KOPT-K1 (cell line): Measurements from ENCODE around the gene CTBP2.
"Not testable (repeated sequence)": the region's sequence is repeated elsewhere in the genome, so short reads cannot be mapped to it uniquely, and the experiment has no call there.

Experiments used
- H3K27ac ChIP-seq: fragments of 200-600 bp; sonication (generic); 2 replicates; pipeline ENCODE4 v1.5.1; 2016; ENCODE audit warnings: antibody characterized with exemption, mild to moderate bottlenecking, low read depth, low read length; ENCODE audit not compliant: poor library complexity, severe bottlenecking
- H3K36me3 ChIP-seq: fragments of 200-600 bp; sonication (generic); 2 replicates; pipeline ENCODE4 v1.5.1; 2017; ENCODE audit warnings: antibody characterized with exemption, mild to moderate bottlenecking, low read length, moderate library complexity; ENCODE audit not compliant: insufficient read depth
- H3K9me3 ChIP-seq: fragments of 200-600 bp; sonication (generic); 2 replicates; pipeline ENCODE4 v1.5.1; 2017; ENCODE audit warnings: antibody characterized with exemption, low read length, mild to moderate bottlenecking; ENCODE audit not compliant: insufficient read depth, poor library complexity, severe bottlenecking

CTBP2 gene

DNA sequence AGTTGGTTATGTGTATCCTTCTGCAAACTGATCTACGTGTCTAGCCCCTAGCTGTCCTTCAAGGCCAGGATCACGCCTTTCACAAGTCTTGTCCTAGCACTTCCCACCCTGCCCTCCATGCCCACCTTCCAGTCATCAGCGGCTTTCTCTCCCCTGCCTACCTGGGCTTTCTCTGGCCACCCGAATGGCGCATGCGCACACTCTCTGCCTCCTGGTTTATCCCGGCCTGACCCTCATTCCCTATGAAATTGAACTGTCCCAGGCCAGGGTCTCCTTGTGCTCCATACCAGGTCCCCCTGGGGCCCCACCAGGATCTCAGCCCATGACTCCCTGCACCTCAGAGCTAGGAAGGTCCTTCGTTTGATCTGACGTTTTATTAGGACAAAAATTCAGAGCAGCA lies 31.6 kb upstream of the CTBP2 start:
- H3K27ac ChIP-seq = no peak overlapping the region
- no peaks in the 10 kb centered on the region for H3K9me3 ChIP-seq
- H3K36me3 ChIP-seq = no peaks in the 10 kb centered on the region

DNA sequence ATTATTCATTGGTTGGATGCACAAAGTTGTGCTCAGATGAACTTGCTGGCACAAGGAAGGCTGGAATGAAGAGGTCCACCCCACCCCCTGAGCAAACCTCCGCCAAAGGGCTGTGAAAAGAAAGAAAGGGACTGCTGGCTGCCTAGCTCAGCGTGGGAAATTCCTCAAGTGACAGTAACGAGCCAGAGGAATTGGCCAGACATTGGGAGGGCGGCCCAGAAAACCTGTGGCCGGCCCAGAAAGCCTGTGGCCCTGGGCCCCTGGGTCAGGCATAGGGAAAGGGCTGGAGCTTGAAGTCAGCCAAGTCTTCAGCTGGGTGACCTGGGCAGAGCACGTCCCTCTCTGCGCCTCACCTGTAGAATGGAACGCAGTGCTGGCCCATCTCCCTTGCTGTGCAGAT lies 30.6 kb upstream of the CTBP2 start:
- H3K36me3 ChIP-seq = no peaks in the 10 kb centered on the region
- no peaks in the 10 kb centered on the region for H3K9me3 ChIP-seq

DNA sequence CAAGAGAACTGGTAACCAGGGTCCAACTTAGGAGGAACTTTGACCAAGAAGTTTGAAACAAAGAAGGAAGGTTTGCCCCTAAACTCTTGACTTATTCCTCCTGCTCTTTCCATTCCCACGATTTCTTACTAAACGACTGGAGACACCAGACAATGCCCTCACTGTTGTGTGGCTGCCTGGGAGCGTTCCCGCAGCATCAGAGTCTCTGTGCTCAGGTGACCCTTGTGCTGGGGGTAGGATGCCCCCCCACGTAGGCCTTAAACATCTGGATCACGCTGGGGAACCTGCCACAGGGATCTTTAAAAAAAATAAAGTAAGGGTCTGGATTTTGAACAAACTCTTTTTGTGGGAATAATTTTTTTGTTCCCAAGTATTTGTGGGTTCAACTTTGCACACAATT lies 30.1 kb upstream of the CTBP2 start:
- no peaks in the 10 kb centered on the region for H3K36me3 ChIP-seq
- H3K27ac ChIP-seq = no peak overlapping the region

More for the DNA sequence above, 30.6 kb upstream of the CTBP2 start:
- H3K27ac ChIP-seq = no peak overlapping the region

DNA sequence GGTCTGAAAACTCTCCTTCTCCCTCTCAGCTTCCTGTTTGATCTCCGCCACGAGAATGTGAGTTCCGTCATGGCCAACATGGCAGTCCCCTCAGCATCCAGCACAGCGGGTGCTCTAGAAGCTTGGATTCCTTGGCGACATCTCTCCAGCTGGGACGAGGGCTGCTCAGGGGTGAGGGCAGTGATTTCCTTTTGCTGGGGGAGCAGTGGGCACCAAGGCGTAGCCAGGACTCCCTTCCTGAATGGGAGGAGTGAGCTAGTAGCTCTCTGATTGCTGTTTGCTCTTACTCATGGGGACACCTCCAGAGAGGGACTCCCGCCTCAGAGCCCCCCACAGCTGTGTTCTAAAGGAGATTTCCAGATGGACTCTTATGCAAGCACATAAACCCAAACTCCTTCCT lies 28.8 kb upstream of the CTBP2 start:
- Histone ChIP-seq H3K36me3 (no peaks in the 10 kb centered on the region), H3K9me3 (no peaks in the 10 kb centered on the region), H3K27ac (no peak overlapping the region)

More for the DNA sequence above, 30.1 kb upstream of the CTBP2 start:
- H3K9me3 ChIP-seq = no peaks in the 10 kb centered on the region

DNA sequence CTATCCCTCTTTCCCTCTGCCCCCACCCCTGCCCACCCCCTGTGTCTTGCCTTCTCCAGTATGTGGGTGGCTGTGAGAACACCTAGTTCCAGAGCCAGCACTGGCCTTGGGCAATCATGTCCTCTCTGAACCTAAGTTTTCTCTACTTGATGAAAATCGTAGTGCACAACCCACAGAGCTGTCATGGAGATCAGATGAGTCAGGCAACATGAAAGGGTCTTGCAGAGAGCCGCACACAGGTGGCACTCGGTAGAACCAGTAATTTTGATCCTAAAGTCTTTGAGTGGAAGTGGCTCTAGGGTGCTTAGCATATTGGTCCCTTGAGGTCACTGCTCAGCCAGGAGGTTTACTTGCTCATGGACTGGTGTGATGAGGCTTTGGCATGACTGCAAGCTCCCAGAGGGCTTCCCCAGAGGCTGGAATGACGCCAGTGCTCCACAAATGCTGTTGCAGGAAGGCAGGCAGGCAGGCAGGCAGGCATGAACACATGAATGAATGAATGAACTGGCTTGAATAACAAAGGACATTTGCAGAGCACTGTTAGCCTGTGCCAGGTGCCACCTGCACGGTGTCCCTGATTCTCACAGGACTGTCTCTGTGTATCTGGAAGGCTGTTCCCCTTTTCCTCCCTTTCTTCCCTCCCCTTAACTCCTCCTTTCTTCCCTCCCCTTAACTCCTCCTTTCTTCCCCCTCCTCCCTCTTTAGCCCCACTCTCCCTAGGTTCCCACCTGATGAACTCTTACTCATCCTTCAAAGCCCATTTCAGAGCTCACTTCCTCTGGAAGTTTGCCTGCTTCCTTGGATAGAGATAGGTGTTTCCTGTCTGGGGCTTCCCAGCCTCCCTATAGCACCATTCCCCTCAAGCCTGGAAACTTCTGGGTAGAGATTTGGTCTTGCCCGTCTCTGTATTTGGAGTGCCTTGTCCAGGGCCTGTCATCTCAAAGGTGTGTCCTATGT lies 27.2 kb upstream of the CTBP2 start:
- Histone ChIP-seq H3K36me3 (no peaks in the 10 kb centered on the region), H3K27ac (no peak overlapping the region), H3K9me3 (no peaks in the 10 kb centered on the region)

DNA sequence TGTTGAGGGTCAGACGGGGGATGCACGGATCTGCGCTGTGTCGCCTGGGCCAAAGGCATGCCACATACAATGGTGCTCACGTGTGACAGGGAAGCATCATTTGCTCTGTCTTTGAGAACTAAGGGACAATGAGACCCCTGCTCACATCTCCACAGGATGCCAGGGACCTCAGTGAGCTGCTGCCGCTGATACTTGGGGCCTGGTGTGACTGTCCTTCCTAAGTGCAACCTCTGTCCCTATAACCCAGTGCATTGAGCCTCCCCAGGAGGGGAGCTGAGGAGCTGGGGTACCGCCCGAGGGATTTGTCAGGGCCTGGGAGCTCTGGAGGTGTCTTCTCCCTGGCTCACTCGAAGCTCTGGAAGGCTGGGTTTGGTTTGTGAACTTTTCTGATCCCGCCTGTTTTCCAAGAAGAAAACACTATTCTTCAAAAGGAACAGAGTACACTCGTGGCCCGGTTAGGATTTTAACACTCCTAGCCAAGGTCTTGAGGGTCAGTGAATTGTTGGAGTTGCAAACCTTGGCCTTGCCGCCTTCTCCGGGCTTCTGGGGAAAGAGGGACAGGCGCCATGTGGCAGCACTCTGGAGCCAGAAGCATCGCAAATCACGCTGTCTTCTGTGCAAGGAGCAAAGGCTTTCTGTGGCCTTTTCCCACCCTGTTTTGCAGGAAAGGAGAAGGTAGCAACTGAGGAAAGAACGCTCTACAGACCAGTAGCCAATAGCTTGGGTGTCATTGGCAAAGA lies 26.2 kb upstream of the CTBP2 start:
- H3K9me3 ChIP-seq = no peaks in the 10 kb centered on the region

DNA sequence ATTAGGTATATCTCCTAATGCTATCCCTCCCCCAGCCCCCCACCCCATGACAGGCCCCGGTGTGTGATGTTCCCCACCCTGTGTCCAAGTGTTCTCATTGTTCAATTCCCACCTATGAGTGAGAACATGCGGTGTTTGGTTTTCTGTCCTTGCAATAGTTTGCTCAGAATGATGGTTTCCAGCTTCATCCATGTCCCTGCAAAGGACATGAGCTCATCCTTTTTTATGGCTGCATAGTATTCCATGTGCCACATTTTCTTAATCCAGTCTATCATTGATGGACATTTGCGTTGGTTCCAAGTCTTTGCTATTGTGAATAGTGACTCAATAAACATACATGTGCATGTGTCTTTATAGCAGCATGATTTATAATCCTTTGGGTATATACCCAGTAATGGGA lies 18.7 kb upstream of the CTBP2 start:
- H3K9me3 ChIP-seq, H3K36me3 ChIP-seq, H3K27ac ChIP-seq: not testable (repeated sequence)

More for the DNA sequence above, 26.2 kb upstream of the CTBP2 start:
- no peaks in the 10 kb centered on the region for H3K36me3 ChIP-seq
- no peak overlapping the region for H3K27ac ChIP-seq

DNA sequence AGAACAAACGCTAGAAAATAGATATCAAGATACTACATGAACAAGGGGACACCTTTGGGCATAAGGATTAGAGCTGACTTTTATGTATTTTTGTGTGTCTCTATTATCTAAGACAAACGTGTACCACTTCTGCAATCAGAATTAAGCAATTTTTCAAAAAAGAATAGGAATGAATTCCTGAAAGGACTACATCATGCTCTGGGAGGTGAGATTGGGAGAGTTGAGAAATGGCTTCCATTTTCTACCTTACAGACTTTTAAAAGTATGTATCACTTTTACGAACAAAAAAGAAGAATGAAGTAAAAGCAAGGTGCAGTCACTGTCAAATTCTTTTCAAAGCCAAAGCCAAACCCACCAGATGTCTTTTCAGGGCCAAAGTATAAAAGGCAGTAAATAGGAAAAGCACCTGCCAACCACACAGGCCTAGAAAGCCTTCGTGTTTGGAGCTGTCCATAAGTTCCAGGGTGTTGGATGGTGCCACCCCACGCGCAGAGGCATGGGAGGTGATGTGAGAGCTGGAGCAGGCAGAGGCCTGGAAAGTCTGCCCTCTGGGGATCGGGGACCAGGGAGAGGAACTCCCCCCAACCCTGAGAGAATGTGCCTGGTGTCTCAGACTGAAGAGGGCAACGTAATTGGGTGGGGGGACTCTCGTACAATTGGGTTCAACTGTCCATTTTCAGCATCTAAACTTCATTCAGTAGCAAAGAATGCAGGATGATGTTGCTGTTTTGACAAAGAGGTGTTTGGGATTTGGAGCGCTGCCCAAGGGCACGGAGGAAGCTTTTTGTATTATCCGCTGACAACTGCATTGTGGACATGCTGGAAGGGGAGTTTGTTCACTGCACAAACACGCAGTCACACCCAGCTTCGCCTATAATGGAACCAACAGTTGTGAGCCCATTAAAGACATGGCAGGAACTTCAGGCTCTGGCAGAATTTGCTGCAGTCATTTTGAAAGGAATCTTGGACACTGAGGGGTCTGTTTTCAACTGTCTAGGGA lies 17.6 kb upstream of the CTBP2 start:
- no peaks in the 10 kb centered on the region for H3K36me3 ChIP-seq
- no peaks in the 10 kb centered on the region for H3K9me3 ChIP-seq
- no peak overlapping the region for H3K27ac ChIP-seq

DNA sequence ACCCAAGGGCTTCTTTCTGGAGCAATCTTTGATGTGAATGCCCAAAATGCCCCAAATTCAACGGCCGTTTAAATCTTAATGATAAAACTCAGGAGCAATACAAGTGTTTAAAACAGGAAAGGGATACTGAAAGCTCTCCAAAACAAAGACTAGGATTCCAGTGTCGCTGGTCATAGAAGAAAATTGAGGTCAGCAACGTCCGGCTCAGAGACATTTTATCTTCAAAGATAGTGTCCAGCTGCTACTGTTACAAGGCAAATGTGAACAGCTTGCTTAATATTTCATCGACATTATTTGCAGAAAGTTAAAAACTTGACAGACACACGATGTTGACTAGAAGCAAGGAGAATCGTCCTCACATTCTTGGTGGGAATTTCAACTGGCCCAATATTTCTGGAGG lies 15.4 kb upstream of the CTBP2 start:
- H3K27ac ChIP-seq = no peak overlapping the region
- H3K36me3 ChIP-seq = no peaks in the 10 kb centered on the region
- no peaks in the 10 kb centered on the region for H3K9me3 ChIP-seq

DNA sequence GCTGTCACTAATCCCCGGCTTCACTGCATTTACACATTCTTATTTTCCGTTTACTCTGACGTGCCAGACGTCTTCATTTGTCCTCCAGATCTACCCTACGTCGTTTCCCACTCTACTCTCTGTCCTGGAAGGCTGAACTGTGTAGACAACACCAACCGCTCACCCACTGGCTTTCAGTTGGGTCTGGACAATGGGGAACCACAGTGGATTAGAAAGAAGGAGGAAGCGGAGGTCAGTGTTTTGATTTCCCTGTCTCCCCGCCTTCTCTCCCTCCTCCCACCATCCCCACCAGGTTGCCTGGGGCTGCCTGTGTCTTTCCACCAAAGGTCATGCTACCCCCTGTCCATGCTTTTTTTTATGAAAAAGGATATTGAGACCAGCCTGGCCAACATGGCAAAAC lies 14.0 kb upstream of the CTBP2 start:
- no peaks in the 10 kb centered on the region for H3K9me3 ChIP-seq
- H3K27ac ChIP-seq = no peak overlapping the region
- H3K36me3 ChIP-seq = no peaks in the 10 kb centered on the region

DNA sequence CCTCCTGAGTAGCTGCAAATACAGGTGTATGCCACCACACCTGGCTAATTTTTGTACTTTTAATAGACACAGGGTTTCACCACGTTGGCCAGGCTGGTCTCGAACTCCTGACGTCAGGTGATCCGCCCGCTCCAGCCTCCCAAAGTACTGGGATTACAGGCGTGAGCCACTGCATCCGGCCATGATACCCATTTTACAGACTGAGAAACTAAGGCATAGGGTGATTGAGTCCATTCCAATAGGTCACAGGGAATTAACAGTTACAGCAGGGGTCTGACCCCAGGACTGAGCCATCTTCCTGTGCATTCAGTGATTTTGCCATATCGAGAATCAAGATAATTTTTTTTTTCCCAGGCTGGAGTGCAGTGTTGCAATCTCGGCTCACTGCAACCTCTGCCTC lies 12.3 kb upstream of the CTBP2 start:
- H3K27ac ChIP-seq = no peak overlapping the region
- no peaks in the 10 kb centered on the region for H3K36me3 ChIP-seq
- H3K9me3 ChIP-seq = no peaks in the 10 kb centered on the region

DNA sequence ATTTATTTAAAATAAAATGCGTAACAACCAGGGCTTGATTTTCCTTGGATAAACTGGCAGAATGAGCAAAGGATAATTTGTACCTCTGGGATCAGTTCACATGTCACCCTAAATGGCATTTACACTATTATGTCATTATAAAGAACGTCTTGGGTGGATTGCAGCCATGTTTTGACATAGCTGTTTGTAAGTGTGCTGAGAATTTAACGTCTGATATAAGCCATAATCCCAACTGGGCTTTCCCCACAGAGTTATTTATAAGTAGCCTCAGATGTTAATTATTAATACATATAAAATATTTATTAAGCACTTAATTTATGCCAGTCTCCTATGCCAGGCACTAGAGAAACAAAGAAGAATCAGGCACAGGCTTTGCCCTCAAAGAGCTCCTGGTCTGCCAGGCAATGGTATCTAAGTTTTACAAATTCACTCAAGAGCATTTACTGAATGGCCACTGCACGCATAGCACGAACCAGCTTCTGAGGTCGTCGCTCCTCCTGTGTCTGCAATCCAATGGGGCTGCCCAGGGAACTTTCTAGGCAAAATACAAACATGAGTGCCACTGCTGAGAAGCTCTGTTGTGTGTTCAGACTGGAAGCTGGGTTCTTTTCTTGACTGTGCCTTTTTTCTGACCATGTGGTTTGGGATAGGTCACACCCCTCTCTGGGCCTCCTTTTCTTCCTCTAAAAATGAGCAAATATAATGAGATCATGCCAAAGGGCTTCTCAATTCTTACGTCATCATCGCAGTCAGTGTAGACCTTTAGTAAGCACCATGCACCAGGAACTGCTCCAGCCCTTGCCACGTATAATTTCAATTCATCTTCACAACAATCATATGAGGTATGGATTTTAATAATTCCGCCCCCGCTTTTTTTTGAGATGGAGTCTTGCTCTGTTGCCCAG lies 11.3 kb upstream of the CTBP2 start:
- H3K27ac ChIP-seq = no peak overlapping the region
- no peaks in the 10 kb centered on the region for H3K36me3 ChIP-seq
- no peaks in the 10 kb centered on the region for H3K9me3 ChIP-seq

DNA sequence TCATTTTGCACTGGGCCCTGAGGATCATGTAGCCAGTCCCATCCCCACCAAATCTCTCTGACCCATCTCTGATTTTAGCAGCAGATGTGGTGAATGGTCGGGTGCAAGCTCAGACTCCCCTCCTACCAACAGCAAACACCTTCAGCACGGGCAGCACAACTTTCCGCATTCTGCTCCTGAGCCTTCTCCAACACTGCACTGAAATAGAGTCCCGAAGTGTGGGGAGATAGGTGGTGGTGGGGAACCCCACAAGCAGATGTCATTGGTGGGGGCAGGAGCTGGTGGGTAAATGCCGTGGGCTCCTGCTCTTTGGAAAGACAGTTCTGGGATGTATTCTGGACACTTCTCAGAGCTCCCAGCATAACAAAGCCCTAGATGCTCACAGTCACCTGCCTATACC lies 9.6 kb upstream of the CTBP2 start:
- no peaks in the 10 kb centered on the region for H3K9me3 ChIP-seq
- H3K36me3 ChIP-seq = no peaks in the 10 kb centered on the region
- H3K27ac ChIP-seq = no peak overlapping the region

DNA sequence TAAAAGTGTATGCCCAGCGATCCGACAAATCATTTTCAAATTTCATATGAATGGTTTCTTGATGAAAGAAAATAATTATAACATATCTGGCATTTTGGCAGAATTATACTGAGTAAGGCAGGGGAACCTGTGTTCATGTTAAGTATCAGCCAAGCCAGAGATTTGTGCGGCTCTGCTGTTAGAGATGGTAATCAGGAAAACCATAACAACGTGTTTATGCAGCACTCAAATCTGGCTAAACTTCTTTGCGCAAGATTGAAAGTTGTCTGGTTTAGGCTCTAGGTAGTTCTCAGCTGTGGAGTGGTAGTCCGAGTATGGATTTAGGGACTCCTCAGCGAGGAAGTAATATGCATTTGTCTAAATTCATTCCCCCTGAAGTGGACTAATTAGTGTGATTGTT lies 8.9 kb upstream of the CTBP2 start:
- H3K27ac ChIP-seq = no peak overlapping the region
- no peaks in the 10 kb centered on the region for H3K9me3 ChIP-seq
- H3K36me3 ChIP-seq = no peaks in the 10 kb centered on the region
